ENCODE data around the gene MRGPRD.

- TF ChIP-seq CTCF (IDR thresholded peaks at IDR 0.05) (no peak), POLR2A (IDR thresholded peaks at IDR 0.05) (no peak)
Measured at GRCh38 chr11:69030301-69030700, 49.5 kb upstream of the MRGPRD start.

All from thyroid gland (tissue), 4 donors.